Gastrocnemius medialis (tissue), 4 donors: ENCODE data around the gene LENEP.

Source experiments
- POLR2A ChIP-seq, 2 donors: fragments of 450-650 bp; IDR thresholded peaks; one replicate each; pipeline ENCODE4 v1.6.1; 2017; ENCODE audit warnings: antibody characterized with exemption in 2 of 2, mild to moderate bottlenecking in 2 of 2, moderate library complexity in 2 of 2
- TF ChIP-seq, protein P1 (sequence below), 5 experiments: fragments of 450-650 bp in 3 of 5; fragments of 200-600 bp in 2 of 5; sonication (generic) in 2 of 5; IDR thresholded peaks in 4 of 5; conservative IDR thresholded peaks in 1 of 5; 1 replicate in 4 of 5; 2 replicates in 1 of 5; pipeline ENCODE4 v1.5.1; 2016 to 2019; ENCODE audit warnings: antibody characterized with exemption in 5 of 5, mild to moderate bottlenecking in 3 of 5, moderate library complexity in 3 of 5

DNA sequence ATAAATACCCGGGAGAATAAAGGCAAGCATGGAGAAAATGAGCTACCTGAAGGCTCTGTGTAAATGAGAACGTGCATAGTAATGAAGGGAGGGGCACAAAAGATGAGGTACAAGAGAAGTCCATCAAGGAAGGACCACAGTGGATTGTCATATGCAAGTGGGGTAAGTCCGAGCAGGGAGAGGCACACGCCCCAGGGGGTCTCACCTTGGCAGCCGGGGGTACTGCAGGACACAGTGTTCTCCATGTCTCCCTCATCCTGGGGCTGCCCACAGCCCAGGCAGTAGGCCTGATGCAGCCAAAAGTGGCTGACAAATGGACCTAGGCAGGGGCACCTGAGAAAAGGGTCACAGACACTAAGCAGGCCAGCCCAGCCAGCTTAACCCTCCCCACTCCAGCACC, 30.2 kb downstream of the LENEP start:
- TF ChIP-seq POLR2A (IDR thresholded peaks at IDR 0.05): no peak
- TF ChIP-seq, protein P1, sequence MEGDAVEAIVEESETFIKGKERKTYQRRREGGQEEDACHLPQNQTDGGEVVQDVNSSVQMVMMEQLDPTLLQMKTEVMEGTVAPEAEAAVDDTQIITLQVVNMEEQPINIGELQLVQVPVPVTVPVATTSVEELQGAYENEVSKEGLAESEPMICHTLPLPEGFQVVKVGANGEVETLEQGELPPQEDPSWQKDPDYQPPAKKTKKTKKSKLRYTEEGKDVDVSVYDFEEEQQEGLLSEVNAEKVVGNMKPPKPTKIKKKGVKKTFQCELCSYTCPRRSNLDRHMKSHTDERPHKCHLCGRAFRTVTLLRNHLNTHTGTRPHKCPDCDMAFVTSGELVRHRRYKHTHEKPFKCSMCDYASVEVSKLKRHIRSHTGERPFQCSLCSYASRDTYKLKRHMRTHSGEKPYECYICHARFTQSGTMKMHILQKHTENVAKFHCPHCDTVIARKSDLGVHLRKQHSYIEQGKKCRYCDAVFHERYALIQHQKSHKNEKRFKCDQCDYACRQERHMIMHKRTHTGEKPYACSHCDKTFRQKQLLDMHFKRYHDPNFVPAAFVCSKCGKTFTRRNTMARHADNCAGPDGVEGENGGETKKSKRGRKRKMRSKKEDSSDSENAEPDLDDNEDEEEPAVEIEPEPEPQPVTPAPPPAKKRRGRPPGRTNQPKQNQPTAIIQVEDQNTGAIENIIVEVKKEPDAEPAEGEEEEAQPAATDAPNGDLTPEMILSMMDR (IDR thresholded peaks at IDR 0.05 in 4 of 5, conservative IDR thresholded peaks at IDR 0.05 in 1 of 5): no peak
